GM23338 (cell line): ENCODE measurements around the gene HDAC11. TPM values are rescaled to one million over a fixed set of nuclear protein-coding genes. Genes with fewer than 3 reads are reported as not detected.

Experiments
- ATAC-seq: fragments of 200-7000 bp; cut with Tn5 transposase; 3 replicates; pipeline ENCODE4 v1.9.1; 2020
- DNase-seq: peaks from one replicate; pipeline ENCODE4 v3.0.0-alpha.2; 2015; ENCODE audit warnings: low spot score
- H2AFZ ChIP-seq: fragments of 200-600 bp; sonication (generic); 2 replicates; pipeline ENCODE4 v1.8.0; 2016; ENCODE audit warnings: antibody characterized with exemption, mild to moderate bottlenecking, moderate library complexity
- H3F3A ChIP-seq: fragments of 200-600 bp; sonication (generic); replicated peaks from 2 replicates; pipeline ENCODE4 v1.8.0; 2017; ENCODE audit warnings: antibody characterized with exemption, mixed run types, low read depth
- H3K27ac ChIP-seq: fragments of 200-600 bp; sonication (generic); 2 replicates; pipeline ENCODE4 v1.6.1; 2016; ENCODE audit warnings: low read depth
- H3K27me3 ChIP-seq: fragments of 200-600 bp; sonication (generic); 2 replicates; pipeline ENCODE4 v1.8.0; 2016; ENCODE audit warnings: mild to moderate bottlenecking, mixed run types, moderate library complexity; ENCODE audit not compliant: insufficient read depth
- H3K36me3 ChIP-seq: fragments of 200-600 bp; sonication (generic); 2 replicates; pipeline ENCODE4 v1.8.0; 2016; ENCODE audit warnings: mild to moderate bottlenecking; ENCODE audit not compliant: insufficient read depth
- H3K4me1 ChIP-seq: fragments of 200-600 bp; sonication (generic); 2 replicates; pipeline ENCODE4 v1.8.0; 2016; ENCODE audit warnings: mild to moderate bottlenecking, moderate library complexity; ENCODE audit not compliant: insufficient read depth
- H3K4me2 ChIP-seq: fragments of 200-600 bp; sonication (generic); 2 replicates; pipeline ENCODE4 v1.7.1; 2017; ENCODE audit warnings: mixed run types
- H3K4me3 ChIP-seq: fragments of 200-600 bp; sonication (generic); 2 replicates; pipeline ENCODE4 v1.6.1; 2016; ENCODE audit warnings: mixed run types
- H3K79me2 ChIP-seq: fragments of 200-600 bp; sonication (generic); replicated peaks from 2 replicates; pipeline ENCODE4 v1.8.0; 2017; ENCODE audit warnings: mild to moderate bottlenecking; ENCODE audit not compliant: insufficient read depth
- H3K9me2 ChIP-seq: fragments of 200-600 bp; sonication (generic); 2 replicates; pipeline ENCODE4 v1.8.0; 2017; ENCODE audit not compliant: insufficient read depth
- H4K20me1 ChIP-seq: fragments of 200-600 bp; sonication (generic); replicated peaks from 2 replicates; pipeline ENCODE4 v1.8.0; 2017; ENCODE audit warnings: mild to moderate bottlenecking; ENCODE audit not compliant: insufficient read depth
- H3K27ac Mint-ChIP-seq: 2 replicates; pipeline ENCODE4 v1.8.0; 2020; ENCODE audit warnings: inconsistent platforms, mild to moderate bottlenecking, moderate library complexity, mixed read lengths
- H3K27me3 Mint-ChIP-seq: 3 replicates; pipeline ENCODE4 v1.8.0; 2022; ENCODE audit warnings: low read depth, mild to moderate bottlenecking, moderate library complexity, mixed read lengths, inconsistent platforms; ENCODE audit not compliant: insufficient read depth, poor library complexity
- H3K36me3 Mint-ChIP-seq: 3 replicates; pipeline ENCODE4 v1.8.0; 2021; ENCODE audit warnings: low read depth, mild to moderate bottlenecking, inconsistent platforms, moderate library complexity, mixed read lengths
- H3K4me1 Mint-ChIP-seq: 3 replicates; pipeline ENCODE4 v1.8.0; 2020; ENCODE audit warnings: mild to moderate bottlenecking, inconsistent platforms, mixed read lengths
- H3K4me3 Mint-ChIP-seq: 3 replicates; pipeline ENCODE4 v1.8.0; 2021; ENCODE audit warnings: moderate library complexity, mild to moderate bottlenecking, inconsistent platforms, mixed read lengths
- H3K9me3 Mint-ChIP-seq: 3 replicates; pipeline ENCODE4 v1.8.0; 2020; ENCODE audit warnings: moderate library complexity, mild to moderate bottlenecking, inconsistent platforms, mixed read lengths
- CREB1 ChIP-seq: fragments of 250-450 bp; sonication (Bioruptor Pico); IDR thresholded peaks from 2 replicates; pipeline ENCODE4 v1.5.0; 2020; ENCODE audit warnings: low read depth, mild to moderate bottlenecking, moderate library complexity
- CTCF ChIP-seq, 2 experiments: fragments of 200-600 bp in 1 of 2; sonication (generic) in 1 of 2; conservative IDR thresholded peaks; 2 replicates each; pipeline versions ENCODE4 v1.5.1 to v1.6.1; 2016 to 2017; ENCODE audit warnings: antibody characterized with exemption in 2 of 2, low read depth in 2 of 2, mild to moderate bottlenecking in 2 of 2, moderate library complexity in 1 of 2
- ETS1 ChIP-seq: IDR thresholded peaks from 2 replicates; pipeline ENCODE4 v1.6.1; 2016; ENCODE audit warnings: antibody characterized with exemption
- EZH2 ChIP-seq: fragments of 200-600 bp; sonication (generic); IDR thresholded peaks from one replicate; pipeline ENCODE4 v1.8.0; 2017; ENCODE audit warnings: antibody characterized with exemption, mild to moderate bottlenecking, low read depth; ENCODE audit not compliant: unreplicated experiment
- EZH2phosphoT487 ChIP-seq: fragments of 200-600 bp; sonication (generic); IDR thresholded peaks from one replicate; pipeline ENCODE4 v1.8.1; 2018; ENCODE audit warnings: antibody characterized with exemption; ENCODE audit not compliant: unreplicated experiment
- JUNB ChIP-seq: IDR thresholded peaks from one replicate; pipeline ENCODE4 v1.6.1; 2016; ENCODE audit warnings: antibody characterized with exemption; ENCODE audit not compliant: unreplicated experiment
- NANOG ChIP-seq: IDR thresholded peaks from 2 replicates; pipeline ENCODE4 v1.6.1; 2016; ENCODE audit warnings: antibody characterized with exemption, borderline replicate concordance
- POLR2AphosphoS5 ChIP-seq: IDR thresholded peaks from 2 replicates; pipeline ENCODE4 v1.6.1; 2016; ENCODE audit warnings: antibody characterized with exemption, low read depth
- REST ChIP-seq: IDR thresholded peaks from one replicate; pipeline ENCODE4 v1.6.1; 2018; ENCODE audit warnings: antibody characterized with exemption; ENCODE audit not compliant: unreplicated experiment
- STAT1 ChIP-seq: IDR thresholded peaks from one replicate; pipeline ENCODE4 v1.6.1; 2016; ENCODE audit warnings: antibody characterized with exemption; ENCODE audit not compliant: unreplicated experiment
- ZNF114 ChIP-seq: fragments of 250-450 bp; sonication (Bioruptor Pico); IDR thresholded peaks from 2 replicates; pipeline ENCODE4 v1.5.0; 2020; ENCODE audit warnings: mild to moderate bottlenecking, moderate library complexity
- ZNF331 ChIP-seq: fragments of 250-450 bp; sonication (Bioruptor Pico); IDR thresholded peaks from 2 replicates; pipeline ENCODE4 v1.5.0; 2020; ENCODE audit warnings: low read depth, mild to moderate bottlenecking, moderate library complexity
- ZNF462 ChIP-seq: fragments of 250-450 bp; sonication (Bioruptor Pico); IDR thresholded peaks from 2 replicates; pipeline ENCODE4 v1.5.0; 2020; ENCODE audit warnings: mild to moderate bottlenecking, moderate library complexity
- polyA plus RNA-seq: library from polyadenylated mRNA; unstranded; fragments of >200 nt; fragmentation: Nextera tagmentation; extraction: Ambion mirVana; gene quantifications from 2 replicates; pipeline ENCODE4 v1.2.1, GENCODE V29; 2016
- total RNA-seq: library from RNA; depleted of rRNA; stranded (reverse); fragments of >200 nt; shearing (Covaris generic); gene quantifications from 2 replicates; pipeline ENCODE4 v1.2.3, GENCODE V29; 2014

The HDAC11 gene
- total and polyA plus RNA-seq, 2 experiments from 2014 or later = 5.4 to 15.8 TPM

DNA sequence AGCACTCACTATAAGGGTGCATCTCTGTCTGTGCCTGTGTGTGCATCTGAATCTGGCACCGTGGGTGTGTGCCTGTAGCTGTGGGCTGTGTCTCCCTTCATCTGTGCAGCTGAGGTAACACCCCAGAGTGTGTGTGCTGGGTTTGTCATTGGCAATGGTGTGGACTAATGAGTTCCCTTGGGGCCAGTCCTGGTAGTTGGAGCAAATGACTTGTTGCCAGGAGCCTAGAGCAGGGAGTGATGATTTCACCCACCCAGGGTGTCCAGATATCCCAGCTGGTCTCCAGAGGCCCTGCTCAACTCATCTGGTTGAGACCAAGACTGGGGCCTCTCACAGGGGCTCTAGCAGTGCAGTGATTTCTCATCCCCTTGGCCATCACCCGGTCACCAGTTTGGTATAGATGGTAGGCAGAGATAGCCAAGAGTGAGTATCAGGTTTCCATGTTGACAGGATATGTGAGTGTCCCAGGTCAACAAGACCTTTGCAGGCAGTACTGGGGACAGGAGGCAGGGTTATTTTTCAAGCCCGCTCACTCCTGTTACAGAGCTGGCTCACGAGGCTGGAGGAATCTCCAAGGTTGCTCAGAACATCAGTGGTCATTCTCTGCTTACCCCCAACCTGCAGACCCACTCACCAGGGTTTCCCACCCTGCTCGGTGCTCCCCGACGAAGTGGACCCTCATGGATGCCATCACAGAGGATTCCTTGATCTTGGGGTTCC lies 4.1 kb upstream of the HDAC11 start:
- Mint-ChIP-seq H3K9me3 (no peaks in the 10 kb centered on the region), H3K27ac (no peak overlapping the region), H3K4me1 (peaks cover 61% of the 10 kb centered on the region), H3K4me3 (no peak overlapping the region), H3K36me3 (no peaks in the 10 kb centered on the region), H3K27me3 (peaks cover 25% of the 10 kb centered on the region)
- H4K20me1 ChIP-seq = no peaks in the 10 kb centered on the region
- TF ChIP-seq EZH2 (no peak), NANOG (no peak), ZNF114 (CRISPR knock-in tag) (no peak), CREB1 (CRISPR knock-in tag) (no peak), ETS1 (no peak), CTCF (conservative IDR thresholded peaks at IDR 0.05; ENCODE audit: low read depth in 2 of 2) (no peak), JUNB (no peak), EZH2phosphoT487 (no peak), STAT1 (no peak), ZNF331 (CRISPR knock-in tag) (no peak), POLR2AphosphoS5 (no peak), ZNF462 (CRISPR knock-in tag) (no peak), REST (no peak)
- peaks cover 24% of the 10 kb centered on the region for H3F3A ChIP-seq
- no peak overlapping the region for H2AFZ ChIP-seq
- H3K4me1 ChIP-seq = peaks cover 28% of the 10 kb centered on the region
- no peaks in the 10 kb centered on the region for H3K36me3 ChIP-seq
- ATAC-seq = no peak
- DNase-seq = no peak
- H3K27me3 ChIP-seq = no peaks in the 10 kb centered on the region
- H3K4me3 ChIP-seq = no peak overlapping the region
- no peaks in the 10 kb centered on the region for H3K79me2 ChIP-seq
- H3K9me2 ChIP-seq = no peaks in the 10 kb centered on the region
- H3K27ac ChIP-seq = no peak overlapping the region
- H3K4me2 ChIP-seq = no peak overlapping the region
